DOHH2 (cell line): ENCODE data around the gene GPATCH8.

ENCODE experiments used
- CTCF ChIP-seq: fragments of 200-600 bp; sonication (generic); IDR thresholded peaks from one replicate; pipeline ENCODE4 v1.5.1; 2014; ENCODE audit warnings: antibody characterized with exemption, mild to moderate bottlenecking, low read depth, low read length; ENCODE audit not compliant: poor library complexity, severe bottlenecking
- EZH2phosphoT487 ChIP-seq: fragments of 200-600 bp; sonication (generic); IDR thresholded peaks from 2 replicates; pipeline ENCODE4 v1.6.1; 2017; ENCODE audit warnings: borderline replicate concordance, mild to moderate bottlenecking, antibody characterized with exemption, low read length, moderate library complexity, mixed read lengths

GRCh38 chr17:44362949-44363612 lies 140.1 kb downstream of the GPATCH8 start:
- TF ChIP-seq CTCF (no peak), EZH2phosphoT487 (no peak)
